NT2/D1 (cell line): ENCODE results near the gene RBFOX1.

Experiments
- SUZ12 ChIP-seq: IDR thresholded peaks from 2 replicates; pipeline ENCODE4 v1.6.1; 2011; ENCODE audit not compliant: insufficient read length, insufficient read depth; ENCODE audit errors: extremely low read depth
- YY1 ChIP-seq: IDR thresholded peaks from 2 replicates; pipeline ENCODE4 v1.6.1; 2011; ENCODE audit not compliant: insufficient read length, insufficient read depth
- ZNF274 ChIP-seq: IDR thresholded peaks from 2 replicates; pipeline ENCODE4 v1.6.1; 2011; ENCODE audit warnings: mild to moderate bottlenecking, low read depth, low read length

DNA sequence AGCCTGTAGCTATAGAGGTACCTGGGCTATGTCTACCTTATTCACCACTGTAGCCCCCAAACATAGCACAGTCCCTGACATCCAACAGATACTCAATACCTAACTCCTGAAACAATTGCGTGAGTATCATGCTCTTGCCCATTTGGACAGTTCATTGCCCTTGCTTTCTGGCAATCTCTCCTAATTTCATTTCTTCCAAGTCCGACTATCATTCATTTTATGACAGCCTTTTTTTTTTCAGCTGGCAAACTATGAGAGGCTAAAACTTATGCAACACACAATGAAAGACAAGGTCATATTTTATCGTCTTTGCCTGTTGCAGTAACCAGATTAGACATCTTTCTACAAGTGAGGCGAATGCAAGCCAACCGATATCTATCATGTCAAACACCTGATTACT, 169.2 kb downstream of the RBFOX1 start:
- TF ChIP-seq ZNF274 = no peak
- no peak for TF ChIP-seq YY1
- no peak for TF ChIP-seq SUZ12
